Measurements from ENCODE around the gene RHOC. TPM values are rescaled to one million over a fixed set of nuclear protein-coding genes. Genes with fewer than 3 reads are reported as not detected.
"Not testable (repeated sequence)": the region's sequence is repeated elsewhere in the genome, so short reads cannot be mapped to it uniquely, and the experiment has no call there.

Gene RHOC
- polyA plus RNA-seq (ENCODE audit: insufficient read length in 12 of 12), result 100 to 1,000 TPM in 11 of 12 donors, not detected in 1; 256 to 396 (median 290) TPM
- long read RNA-seq, donor 1, transcript RHOC-208 (5 exons, 1,355 nt), result minor isoform, 63 of 203 reads
- long read RNA-seq, donor 1, transcript RHOC-202 (6 exons, 1,418 nt), result major isoform, 82 of 203 reads
- long read RNA-seq, donor 1, partial matches to known transcripts, result 51 of 203 reads
- long read RNA-seq, donor 1, other reads (novel, unspliced or antisense), result 5 of 203 reads
- long read RNA-seq, donor 2, transcript RHOC-202 (6 exons, 1,418 nt), result major isoform, 70 of 164 reads
- long read RNA-seq, donor 2, transcript RHOC-208 (5 exons, 1,355 nt), result minor isoform, 49 of 164 reads
- long read RNA-seq, donor 2, partial matches to known transcripts, result 41 of 164 reads
- long read RNA-seq, donor 2, other reads (novel, unspliced or antisense), result 0 of 164 reads
- long read RNA-seq, donor 3, transcript RHOC-202 (6 exons, 1,418 nt), result major isoform, 29 of 75 reads
- long read RNA-seq, donor 3, transcript RHOC-208 (5 exons, 1,355 nt), result minor isoform, 18 of 75 reads
- long read RNA-seq, donor 3, partial matches to known transcripts, result 27 of 75 reads
- long read RNA-seq, donor 3, other reads (novel, unspliced or antisense), result 0 of 75 reads
- long read RNA-seq, donor 4, transcript RHOC-202 (6 exons, 1,418 nt), result major isoform, 23 of 76 reads
- long read RNA-seq, donor 4, transcript RHOC-208 (5 exons, 1,355 nt), result minor isoform, 22 of 76 reads
- long read RNA-seq, donor 4, partial matches to known transcripts, result 20 of 76 reads
- long read RNA-seq, donor 4, other reads (novel, unspliced or antisense), result 6 of 76 reads
- long read RNA-seq, donor 5, transcript RHOC-202 (6 exons, 1,418 nt), result major isoform, 79 of 220 reads
- long read RNA-seq, donor 5, transcript RHOC-208 (5 exons, 1,355 nt), result minor isoform, 51 of 220 reads
- long read RNA-seq, donor 5, partial matches to known transcripts, result 86 of 220 reads
- long read RNA-seq, donor 5, other reads (novel, unspliced or antisense), result 0 of 220 reads
- long read RNA-seq, donor 6, transcript RHOC-202 (6 exons, 1,418 nt), result minor isoform, 23 of 70 reads
- long read RNA-seq, donor 6, transcript RHOC-208 (5 exons, 1,355 nt), result major isoform, 30 of 70 reads
- long read RNA-seq, donor 6, partial matches to known transcripts, result 15 of 70 reads
- long read RNA-seq, donor 6, other reads (novel, unspliced or antisense), result 0 of 70 reads
- long read RNA-seq, donor 7, transcript RHOC-208 (5 exons, 1,355 nt), result minor isoform, 21 of 72 reads
- long read RNA-seq, donor 7, transcript RHOC-202 (6 exons, 1,418 nt), result major isoform, 34 of 72 reads
- long read RNA-seq, donor 7, partial matches to known transcripts, result 13 of 72 reads
- long read RNA-seq, donor 7, other reads (novel, unspliced or antisense), result 0 of 72 reads
- long read RNA-seq, donor 8, transcript RHOC-208 (5 exons, 1,355 nt), result minor isoform, 45 of 165 reads
- long read RNA-seq, donor 8, transcript RHOC-202 (6 exons, 1,418 nt), result major isoform, 68 of 165 reads
- long read RNA-seq, donor 8, partial matches to known transcripts, result 48 of 165 reads
- long read RNA-seq, donor 8, other reads (novel, unspliced or antisense), result 0 of 165 reads
- long read RNA-seq, donor 9, transcript RHOC-208 (5 exons, 1,355 nt), result minor isoform, 23 of 103 reads
- long read RNA-seq, donor 9, transcript RHOC-202 (6 exons, 1,418 nt), result major isoform, 32 of 103 reads
- long read RNA-seq, donor 9, partial matches to known transcripts, result 42 of 103 reads
- long read RNA-seq, donor 9, other reads (novel, unspliced or antisense), result 5 of 103 reads
- long read RNA-seq, donor 10, transcript RHOC-202 (6 exons, 1,418 nt), result minor isoform, 40 of 166 reads
- long read RNA-seq, donor 10, transcript RHOC-208 (5 exons, 1,355 nt), result major isoform, 67 of 166 reads
- long read RNA-seq, donor 10, partial matches to known transcripts, result 54 of 166 reads
- long read RNA-seq, donor 10, other reads (novel, unspliced or antisense), result 0 of 166 reads
- long read RNA-seq, donor 11, transcript RHOC-208 (5 exons, 1,355 nt), result major isoform, 66 of 156 reads
- long read RNA-seq, donor 11, transcript RHOC-202 (6 exons, 1,418 nt), result minor isoform, 47 of 156 reads
- long read RNA-seq, donor 11, partial matches to known transcripts, result 40 of 156 reads
- long read RNA-seq, donor 11, other reads (novel, unspliced or antisense), result 0 of 156 reads

GRCh38 chr1:112706505-112707220 lies at the start of gene RHOC:
TSS of gene RHOC (minus strand) at chr1:112707127. CDS start at chr1:112703799, 3,328 bp downstream.
- DNase-seq, result no peak

- DNase-seq, result no peak
Observed at GRCh38 chr1:112754116-112754628, 47.2 kb upstream of the RHOC start.

DNA sequence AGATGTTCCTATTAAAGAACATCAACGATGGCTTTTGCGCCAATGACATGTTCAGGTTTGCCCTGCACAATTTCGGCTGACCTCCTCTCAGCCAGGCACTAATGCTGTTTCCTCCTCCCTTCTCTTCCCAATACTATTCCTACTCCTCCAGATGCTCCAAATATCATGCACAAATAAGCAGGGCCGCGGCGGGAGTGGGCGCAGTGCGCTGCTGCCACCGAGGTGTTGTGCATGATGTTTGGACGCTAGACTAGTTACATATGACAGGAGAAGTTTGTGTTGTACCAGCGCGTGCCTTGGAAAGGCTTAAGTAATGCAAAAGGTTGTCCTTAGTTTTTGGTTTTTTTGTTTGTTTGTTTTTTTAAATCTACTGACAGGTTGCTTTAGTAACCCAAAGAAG lies 41.5 kb upstream of the RHOC start:
- DNase-seq, result no peak

DNA sequence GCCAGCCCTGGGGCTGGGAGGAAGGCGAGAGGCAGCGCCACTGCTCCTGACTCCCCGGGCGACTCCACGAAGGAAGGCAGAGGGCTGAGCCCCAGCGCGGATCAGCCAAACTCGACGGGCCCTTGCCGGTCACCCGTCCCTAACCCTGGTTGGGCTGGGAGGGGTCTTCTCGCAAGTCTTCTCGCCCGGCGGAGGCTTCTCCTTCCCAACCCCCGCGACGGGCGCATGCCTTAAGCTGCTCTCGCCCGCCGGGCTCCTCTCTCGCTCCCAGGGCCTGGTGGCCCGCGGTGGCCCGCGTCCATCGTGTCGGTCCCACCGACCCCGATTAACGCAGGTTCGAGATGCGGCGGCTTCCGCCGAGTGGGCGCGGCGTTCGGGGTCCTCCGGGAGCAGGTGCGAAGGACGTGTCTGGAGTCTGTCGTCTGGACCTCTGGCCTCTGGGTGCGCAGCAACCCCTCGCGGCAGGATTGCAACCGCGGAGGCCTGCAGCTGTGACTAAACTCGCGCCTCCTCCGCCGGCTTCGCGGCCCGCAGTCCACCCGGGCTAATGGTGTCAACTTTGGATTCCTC lies 37.2 kb upstream of the RHOC start:
- no peak for DNase-seq

DNA sequence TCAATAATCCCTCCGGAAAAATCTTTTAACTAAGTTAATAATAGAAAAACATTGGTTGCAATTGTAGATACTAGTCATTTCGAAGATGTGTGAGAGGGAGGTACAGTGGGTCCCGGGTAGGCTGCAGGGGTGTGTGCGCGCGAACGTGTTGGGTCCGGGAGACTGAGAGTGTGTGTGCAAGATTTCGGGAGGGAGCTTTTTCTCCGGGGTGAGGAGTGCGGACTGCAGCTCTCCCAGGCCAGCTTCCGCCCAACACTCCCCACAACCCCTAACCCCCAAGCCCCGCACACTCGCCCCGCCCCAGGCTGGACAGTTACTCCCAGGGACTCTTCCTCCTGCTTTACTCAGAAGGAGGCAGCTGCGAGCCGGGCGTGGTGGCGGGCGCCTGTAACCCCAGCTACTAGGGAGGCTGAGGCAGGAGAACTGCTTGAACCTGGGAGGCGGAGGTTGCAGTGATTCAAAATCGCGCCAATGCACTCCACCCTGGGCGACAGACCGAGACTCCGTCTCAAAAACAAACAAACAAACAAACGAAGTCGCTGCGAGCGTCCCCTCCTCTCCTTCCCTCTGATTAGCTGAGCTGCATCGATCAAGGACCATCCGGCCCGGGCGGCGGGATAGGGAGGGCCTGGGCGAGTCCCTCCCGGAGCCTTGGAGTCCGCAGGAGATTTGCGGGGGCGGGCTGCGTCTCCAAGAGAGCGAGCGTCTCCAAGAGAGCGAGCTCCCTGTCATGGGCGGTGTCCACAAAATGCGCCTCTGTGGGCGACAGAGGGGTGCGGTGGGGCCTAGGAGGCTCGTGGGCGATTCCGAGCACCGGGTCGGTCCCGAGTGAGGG lies 36.5 kb upstream of the RHOC start:
- no peak for DNase-seq

- no peak for DNase-seq
Observed at GRCh38 chr1:112737573-112737972, 30.6 kb upstream of the RHOC start.

GRCh38 chr1:112735752-112736151 lies 28.8 kb upstream of the RHOC start:
- no peak for DNase-seq

GRCh38 chr1:112731451-112731850 lies 24.5 kb upstream of the RHOC start:
- no peak for DNase-seq

GRCh38 chr1:112729909-112730308 lies 23.0 kb upstream of the RHOC start:
- no peak for DNase-seq

DNA sequence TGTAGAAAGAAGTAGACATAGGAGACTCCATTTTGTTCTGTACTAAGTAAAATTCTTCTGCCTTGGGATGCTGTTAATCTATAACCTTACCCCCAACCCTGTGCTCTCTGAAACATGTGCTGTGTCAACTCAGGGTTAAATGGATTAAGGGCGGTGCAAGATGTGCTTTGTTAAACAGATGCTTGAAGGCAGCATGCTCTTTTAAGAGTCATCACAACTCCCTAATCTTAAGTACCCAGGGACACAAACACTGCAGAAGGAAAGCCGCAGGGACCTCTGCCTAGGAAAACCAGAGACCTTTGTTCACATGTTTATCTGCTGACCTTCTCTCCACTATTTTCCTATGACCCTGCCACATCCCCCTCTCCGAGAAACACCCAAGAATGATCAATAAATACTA lies 22.1 kb upstream of the RHOC start:
- not testable (repeated sequence) for DNase-seq

DNA sequence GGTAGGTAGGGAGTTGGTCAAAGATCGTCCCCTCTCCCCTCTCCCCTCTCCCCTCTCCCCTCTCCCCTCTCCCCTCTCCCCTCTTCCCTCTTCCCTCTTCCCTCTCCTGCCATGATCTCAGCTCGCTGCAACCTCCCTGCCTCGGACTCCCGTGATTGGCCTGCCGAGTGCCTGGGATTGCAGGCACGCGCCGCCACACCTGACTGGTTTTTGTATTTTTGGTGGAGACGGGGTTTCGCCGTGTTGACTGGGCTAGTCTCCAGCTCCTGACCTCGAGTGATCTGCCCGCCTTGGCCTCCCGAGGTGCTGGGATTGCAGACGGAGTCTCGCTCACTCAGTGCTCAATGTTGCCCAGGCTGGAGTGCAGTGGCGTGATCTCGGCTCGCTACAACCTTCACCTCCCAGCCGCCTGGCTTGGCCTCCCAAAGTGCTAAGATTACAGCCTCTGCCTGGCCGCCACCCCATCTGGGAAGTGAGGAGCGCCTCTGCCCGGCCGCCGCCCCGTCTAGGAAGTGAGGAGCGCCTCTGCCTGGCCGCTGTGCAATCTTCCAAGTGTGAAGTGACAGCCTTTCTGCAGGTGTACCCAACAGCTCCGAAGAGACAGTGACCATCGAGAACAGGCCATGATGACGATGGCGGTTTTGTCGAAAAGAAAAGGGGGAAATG lies 21.5 kb upstream of the RHOC start:
- DNase-seq, result not testable (repeated sequence)

GRCh38 chr1:112727716-112728115 lies 20.8 kb upstream of the RHOC start:
- DNase-seq, result no peak

- DNase-seq, result not testable (repeated sequence)
Observed at GRCh38 chr1:112724240-112724639, 17.3 kb upstream of the RHOC start.

GRCh38 chr1:112723511-112723839 lies 16.5 kb upstream of the RHOC start:
- no peak for DNase-seq

DNA sequence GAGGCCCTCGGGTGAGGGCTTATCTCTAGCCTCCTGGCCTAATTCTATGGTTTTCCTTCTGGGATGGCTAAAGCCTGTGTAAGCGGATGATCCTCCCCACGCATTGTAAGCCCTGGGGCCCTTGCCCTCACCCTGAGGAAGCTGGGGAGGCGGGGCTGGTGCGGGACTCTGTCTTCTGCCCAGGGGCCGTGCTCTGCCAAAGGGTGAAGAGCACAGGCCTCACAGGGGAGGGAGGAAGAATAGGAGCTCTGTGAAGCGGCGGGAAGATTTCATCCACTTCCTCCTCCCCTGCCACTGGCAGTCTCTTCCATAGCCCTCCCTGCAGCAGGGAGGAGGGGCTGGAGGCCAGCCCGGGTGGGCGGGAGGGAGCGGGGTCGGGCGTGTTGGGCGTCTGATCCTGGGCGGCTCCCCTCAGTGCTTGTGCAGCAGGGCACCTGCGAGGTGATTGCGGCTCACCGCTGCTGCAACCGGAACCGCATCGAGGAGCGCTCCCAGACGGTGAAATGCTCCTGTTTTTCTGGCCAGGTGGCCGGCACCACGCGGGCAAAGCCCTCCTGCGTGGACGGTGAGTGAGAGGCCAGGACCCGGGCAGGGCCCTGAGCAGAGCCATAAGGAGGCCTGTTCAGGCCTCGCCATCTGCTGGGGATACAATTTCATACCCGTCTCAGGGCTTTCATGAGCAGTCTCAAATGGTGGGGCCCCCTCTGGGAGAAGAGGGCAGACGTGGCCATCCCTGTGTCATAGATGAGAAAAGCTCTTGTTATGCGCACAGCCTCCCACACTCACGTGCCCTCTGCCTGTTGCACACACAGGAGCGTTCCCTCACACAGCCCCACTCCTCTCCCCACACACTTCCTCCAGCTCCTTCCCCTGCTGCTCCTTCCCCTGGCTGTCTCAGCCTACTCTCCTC lies 15.9 kb upstream of the RHOC start:
- DNase-seq, result no peak

DNA sequence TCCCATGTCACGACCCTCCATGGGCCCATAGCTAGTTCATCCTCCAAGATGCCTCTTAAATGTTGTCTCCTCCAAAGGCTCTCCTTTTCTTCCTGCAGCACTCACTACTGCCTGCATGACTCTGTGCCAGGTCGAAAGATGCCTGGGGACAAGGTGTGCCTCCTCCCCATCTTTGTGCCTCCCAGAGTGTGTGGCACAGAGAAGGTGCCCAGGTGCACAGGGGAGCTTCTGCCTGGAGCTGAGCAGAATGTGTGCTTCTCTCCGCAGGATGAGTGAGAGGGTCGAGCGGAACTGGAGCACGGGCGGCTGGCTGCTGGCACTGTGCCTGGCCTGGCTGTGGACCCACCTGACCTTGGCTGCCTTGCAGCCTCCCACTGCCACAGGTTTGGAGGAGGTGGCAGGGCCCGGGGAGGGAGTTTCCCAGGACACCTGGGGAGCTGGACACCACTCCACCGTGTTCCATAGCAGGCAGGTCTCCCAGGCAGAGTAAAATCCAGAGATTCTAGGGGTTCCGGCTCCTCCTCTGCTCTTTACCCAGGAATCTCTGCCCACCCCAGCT lies 15.1 kb upstream of the RHOC start:
- no peak for DNase-seq

Data from muscle of arm (tissue), 14 donors.